Activated naive CD4-positive, alpha-beta T cell treated with anti-CD3 and anti-CD28 coated beads, Interleukin-2, amount 50 U/mL, for 24 hours (primary cell): ENCODE data around the gene BTBD9.

Experiments
- H3K27ac Mint-ChIP-seq: one replicate; pipeline ENCODE4 v1.8.0; 2021; ENCODE audit warnings: mild to moderate bottlenecking, mixed read lengths
- H3K27me3 Mint-ChIP-seq: one replicate; pipeline ENCODE4 v1.8.0; 2021; ENCODE audit warnings: mixed read lengths
- H3K36me3 Mint-ChIP-seq: one replicate; pipeline ENCODE4 v1.8.0; 2021; ENCODE audit warnings: mixed read lengths
- H3K4me1 Mint-ChIP-seq: one replicate; pipeline ENCODE4 v1.8.0; 2021; ENCODE audit warnings: mixed read lengths
- H3K4me3 Mint-ChIP-seq: one replicate; pipeline ENCODE4 v1.8.0; 2021; ENCODE audit warnings: mild to moderate bottlenecking, mixed read lengths
- H3K9me3 Mint-ChIP-seq: one replicate; pipeline ENCODE4 v1.8.0; 2021; ENCODE audit warnings: mixed read lengths

BTBD9 gene

DNA sequence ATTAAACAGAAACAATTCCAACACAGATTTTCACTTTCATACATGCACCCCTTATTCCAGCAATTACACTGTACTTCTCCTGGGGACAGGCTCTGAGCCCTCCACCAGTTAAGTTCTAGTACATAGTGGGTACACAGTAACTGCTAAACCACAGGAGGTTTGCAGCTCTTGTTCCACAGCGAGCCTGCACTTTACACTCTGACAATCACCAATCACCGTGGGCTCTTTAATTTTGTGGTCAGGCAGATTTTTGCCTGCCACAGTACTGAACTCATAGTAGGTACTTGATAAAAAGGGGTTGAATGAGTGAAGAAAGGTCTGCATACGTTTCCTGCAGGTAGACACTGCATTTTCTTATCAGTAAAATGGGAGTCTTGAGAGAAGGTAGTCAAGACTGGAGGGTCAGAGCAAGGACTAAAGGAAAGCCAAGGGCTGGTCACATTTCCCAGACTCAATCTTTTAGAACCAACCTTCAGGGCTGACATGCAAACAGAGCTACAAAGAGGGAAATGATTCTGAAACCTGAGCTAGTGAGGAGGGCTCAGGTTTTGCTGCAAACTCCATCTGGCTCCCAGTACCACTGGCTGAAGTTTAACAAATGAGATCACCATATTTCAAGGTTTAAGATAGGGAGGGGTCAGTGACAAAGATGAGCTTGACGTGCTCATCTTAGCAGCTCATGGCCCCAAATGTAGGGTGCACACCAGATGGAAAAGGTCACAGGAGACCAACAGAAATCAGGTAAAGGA is 404.6 kb downstream of the BTBD9 start:
- H3K27me3 Mint-ChIP-seq: no peaks in the 10 kb centered on the region
- H3K4me1 Mint-ChIP-seq: no peaks in the 10 kb centered on the region
- peaks cover 10% of the 10 kb centered on the region for H3K36me3 Mint-ChIP-seq
- no peak overlapping the region for H3K27ac Mint-ChIP-seq
- H3K4me3 Mint-ChIP-seq: no peak overlapping the region
- H3K9me3 Mint-ChIP-seq: no peaks in the 10 kb centered on the region

DNA sequence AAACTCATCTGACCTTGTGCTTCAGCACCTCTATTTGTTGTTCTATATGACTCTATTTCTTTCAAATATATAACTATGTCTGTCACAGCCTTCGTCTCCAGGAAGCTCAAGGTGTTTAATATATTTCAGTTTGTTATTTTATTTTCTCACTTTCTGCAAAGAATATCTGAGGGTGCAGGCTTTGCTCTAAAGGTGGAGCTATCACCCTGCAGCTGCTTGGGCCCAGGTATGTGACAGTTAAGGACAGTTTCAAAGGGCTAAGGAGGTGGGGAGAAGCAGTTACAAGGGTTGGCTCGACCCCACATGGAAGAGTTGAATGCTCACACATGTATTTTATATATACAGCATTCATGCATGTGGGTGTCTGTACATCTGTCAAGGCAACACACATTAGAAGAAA is 405.6 kb downstream of the BTBD9 start:
- Mint-ChIP-seq H3K27ac (no peak overlapping the region), H3K27me3 (no peaks in the 10 kb centered on the region), H3K4me3 (no peak overlapping the region), H3K4me1 (no peaks in the 10 kb centered on the region), H3K36me3 (peaks cover 10% of the 10 kb centered on the region), H3K9me3 (no peaks in the 10 kb centered on the region)

DNA sequence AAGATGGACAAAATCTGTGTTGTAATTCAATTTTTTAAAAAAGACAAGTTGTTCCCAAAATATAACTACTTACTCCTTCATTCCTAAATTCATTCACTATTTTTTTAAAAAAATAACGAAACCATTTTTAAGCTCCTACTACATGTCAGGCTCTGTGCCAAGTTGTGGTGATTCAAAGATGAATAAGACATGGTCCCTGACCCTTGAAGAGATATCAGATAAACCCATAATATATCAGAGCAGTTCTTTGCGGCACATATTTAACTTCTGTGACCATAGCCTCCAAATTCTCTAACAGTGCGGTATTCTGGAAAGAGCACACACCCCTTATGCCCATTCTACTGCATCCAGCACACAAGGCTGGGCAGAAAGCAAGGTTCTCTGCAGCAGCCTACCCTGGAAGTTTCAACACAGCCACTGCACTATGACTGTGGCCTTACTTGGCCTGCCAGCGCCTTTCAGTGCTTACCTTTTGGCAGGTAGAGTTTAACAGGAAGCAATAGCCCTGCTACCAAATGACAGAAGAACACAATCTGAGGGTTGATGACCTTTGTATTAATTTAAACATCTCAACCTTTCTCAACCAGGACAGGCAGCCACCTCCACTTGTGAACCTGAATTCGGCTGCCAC is 406.5 kb downstream of the BTBD9 start:
- Mint-ChIP-seq H3K27ac (no peak overlapping the region), H3K4me3 (no peak overlapping the region), H3K36me3 (peaks cover 10% of the 10 kb centered on the region), H3K9me3 (no peaks in the 10 kb centered on the region), H3K27me3 (no peaks in the 10 kb centered on the region), H3K4me1 (no peaks in the 10 kb centered on the region)

DNA sequence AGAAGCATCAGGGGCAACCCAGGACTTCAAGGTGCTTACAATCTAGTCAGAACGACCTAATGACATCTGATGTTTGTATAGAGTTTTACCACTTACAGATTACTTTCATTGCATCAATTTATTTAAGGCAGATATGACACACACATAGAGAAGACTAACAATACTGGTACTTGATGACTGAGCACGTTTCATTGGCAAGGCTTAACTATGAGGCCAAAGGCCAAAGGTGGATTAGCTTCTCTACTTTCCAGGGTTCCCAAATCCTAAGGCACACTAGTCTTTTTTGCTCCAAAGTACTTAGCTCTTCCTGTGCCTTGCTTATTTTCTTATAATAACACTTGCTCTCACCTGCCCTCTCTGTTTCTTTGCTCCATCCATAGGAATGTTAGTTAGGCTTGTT is 414.0 kb downstream of the BTBD9 start:
- Mint-ChIP-seq H3K36me3 (peaks cover 25% of the 10 kb centered on the region), H3K4me1 (no peaks in the 10 kb centered on the region), H3K9me3 (no peaks in the 10 kb centered on the region), H3K27me3 (no peaks in the 10 kb centered on the region), H3K4me3 (no peak overlapping the region), H3K27ac (no peak overlapping the region)

DNA sequence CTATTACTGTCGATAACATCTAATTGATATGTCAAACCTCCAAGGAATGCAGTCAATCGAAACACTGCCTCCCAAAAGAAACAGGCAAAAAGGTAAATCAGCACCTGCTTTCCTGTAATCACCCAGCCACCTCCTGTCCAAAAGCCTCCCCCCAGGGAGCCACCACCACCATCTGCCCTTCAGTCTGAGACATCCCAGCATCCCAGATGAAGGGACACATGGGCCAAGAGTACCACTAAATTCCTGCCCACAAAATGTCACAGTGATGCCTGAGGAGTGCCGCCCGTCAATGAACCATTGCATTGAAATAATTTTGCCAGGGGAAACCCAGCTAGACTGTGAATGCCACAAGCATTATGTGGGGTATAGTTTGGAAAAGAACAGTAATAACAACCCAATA is 418.5 kb downstream of the BTBD9 start:
- H3K4me3 Mint-ChIP-seq: no peak overlapping the region
- peak overlapping the region; percentile 4 for H3K27ac Mint-ChIP-seq
- no peaks in the 10 kb centered on the region for H3K27me3 Mint-ChIP-seq
- H3K36me3 Mint-ChIP-seq: peaks cover 18% of the 10 kb centered on the region
- no peaks in the 10 kb centered on the region for H3K4me1 Mint-ChIP-seq
- no peaks in the 10 kb centered on the region for H3K9me3 Mint-ChIP-seq

DNA sequence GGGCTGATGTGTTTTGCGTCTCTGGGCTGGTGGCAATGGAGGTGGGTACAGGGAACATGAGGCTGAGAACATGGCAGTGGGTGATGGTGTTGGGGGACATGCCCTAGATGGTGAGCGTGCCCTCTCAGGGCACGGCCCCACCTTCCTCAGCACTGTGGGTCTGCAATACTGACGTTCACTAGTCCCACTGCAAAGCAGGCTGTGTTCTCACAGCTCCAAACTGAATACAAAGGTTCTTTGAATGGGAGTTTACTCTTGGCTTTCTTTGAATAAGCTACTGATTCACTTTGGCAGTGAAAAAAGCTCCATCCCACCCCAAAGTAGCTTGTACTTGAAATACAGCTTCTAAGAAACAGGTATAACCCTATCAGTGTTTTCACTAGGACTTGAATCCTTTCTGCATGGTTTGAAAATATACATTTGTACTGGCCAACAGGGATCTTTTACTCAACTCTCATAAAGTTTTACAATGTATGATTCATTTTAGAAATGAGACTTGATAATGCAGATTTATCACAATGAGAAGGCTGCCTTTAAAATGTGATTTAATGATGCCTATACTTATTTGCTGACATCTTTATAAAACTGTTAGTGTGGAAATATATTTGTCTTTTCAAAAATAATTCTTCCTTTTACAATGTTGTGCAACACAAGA is 419.5 kb downstream of the BTBD9 start:
- Mint-ChIP-seq H3K4me1 (no peaks in the 10 kb centered on the region), H3K27ac (no peak overlapping the region), H3K36me3 (peaks cover 16% of the 10 kb centered on the region), H3K27me3 (no peaks in the 10 kb centered on the region), H3K9me3 (no peaks in the 10 kb centered on the region), H3K4me3 (no peak overlapping the region)

DNA sequence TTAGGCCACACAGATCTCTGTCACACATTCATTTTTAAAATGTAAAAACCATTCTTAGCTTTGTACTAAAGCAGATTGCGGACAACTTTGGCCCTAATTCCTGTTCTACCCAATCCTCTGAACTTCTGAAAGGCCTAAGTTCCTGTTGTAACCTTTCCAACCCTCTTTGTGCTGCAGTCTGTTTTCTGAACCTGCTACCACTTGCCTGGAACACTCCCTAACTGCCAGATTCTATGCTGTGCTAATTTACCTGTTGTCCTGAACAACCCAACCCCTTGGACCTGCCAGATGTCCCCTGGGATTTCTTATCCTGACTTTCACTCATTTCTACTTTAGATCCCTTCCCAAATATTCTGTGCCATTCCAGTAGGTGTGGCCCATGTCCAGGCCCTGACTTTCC is 421.5 kb downstream of the BTBD9 start:
- no peak overlapping the region for H3K27ac Mint-ChIP-seq
- peaks cover 1% of the 10 kb centered on the region for H3K4me1 Mint-ChIP-seq
- peaks cover 9% of the 10 kb centered on the region for H3K36me3 Mint-ChIP-seq
- no peaks in the 10 kb centered on the region for H3K9me3 Mint-ChIP-seq
- no peaks in the 10 kb centered on the region for H3K27me3 Mint-ChIP-seq
- no peak overlapping the region for H3K4me3 Mint-ChIP-seq

DNA sequence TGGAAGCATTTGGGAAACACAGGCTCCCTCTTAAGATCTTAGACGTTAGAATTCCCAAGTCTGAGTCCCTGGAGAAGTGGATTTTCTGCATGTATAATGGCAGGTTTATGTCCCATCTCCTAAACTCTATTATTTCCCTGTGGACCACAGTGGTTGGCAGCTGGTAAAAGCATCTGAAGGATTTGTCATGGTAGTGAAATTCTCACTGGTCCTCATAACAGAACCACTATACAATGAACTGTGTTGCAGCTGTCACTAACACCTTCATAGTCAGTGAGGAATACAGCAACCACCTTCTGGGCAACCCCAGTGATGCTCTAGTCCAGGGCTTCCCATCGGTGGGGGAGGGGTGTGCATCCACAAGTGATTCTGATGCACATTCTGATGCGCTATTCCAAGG is 423.3 kb downstream of the BTBD9 start:
- Mint-ChIP-seq H3K4me1 (peaks cover 5% of the 10 kb centered on the region), H3K4me3 (no peak overlapping the region), H3K27me3 (no peaks in the 10 kb centered on the region), H3K36me3 (peaks cover 6% of the 10 kb centered on the region), H3K9me3 (no peaks in the 10 kb centered on the region), H3K27ac (no peak overlapping the region)

DNA sequence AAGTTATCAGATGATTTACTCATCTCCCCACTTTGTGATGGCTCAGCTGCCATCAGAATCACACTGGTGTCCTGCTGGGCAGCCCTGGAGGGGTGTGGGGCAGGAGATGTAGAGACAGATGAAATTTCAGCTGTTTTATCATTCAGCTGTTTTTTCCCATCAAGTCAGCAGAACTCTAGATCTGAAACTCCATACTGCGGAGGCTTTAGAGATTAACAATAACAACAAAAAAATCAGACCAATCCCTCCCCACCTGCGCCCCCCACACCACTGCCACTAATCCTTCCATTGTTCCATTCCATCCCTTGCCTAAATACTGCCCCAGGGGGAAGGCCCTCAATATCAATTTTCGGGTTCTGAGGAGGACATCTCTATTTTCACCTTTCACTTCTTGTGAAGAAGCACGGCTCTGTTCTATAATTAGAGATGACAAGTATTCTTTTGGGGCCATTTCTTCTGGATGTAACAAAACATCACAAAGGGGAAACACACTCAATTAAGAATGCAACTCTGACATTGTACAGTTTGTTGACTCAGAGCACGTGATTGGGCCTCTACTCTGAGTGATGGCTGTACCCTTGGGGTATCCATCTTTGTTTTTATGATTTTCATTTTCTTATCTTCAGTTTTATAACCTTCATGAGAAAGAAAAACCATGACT is 423.9 kb downstream of the BTBD9 start:
- Mint-ChIP-seq H3K9me3 (no peaks in the 10 kb centered on the region), H3K36me3 (peaks cover 2% of the 10 kb centered on the region), H3K27ac (no peak overlapping the region), H3K4me3 (no peak overlapping the region), H3K27me3 (no peaks in the 10 kb centered on the region), H3K4me1 (peaks cover 6% of the 10 kb centered on the region)

DNA sequence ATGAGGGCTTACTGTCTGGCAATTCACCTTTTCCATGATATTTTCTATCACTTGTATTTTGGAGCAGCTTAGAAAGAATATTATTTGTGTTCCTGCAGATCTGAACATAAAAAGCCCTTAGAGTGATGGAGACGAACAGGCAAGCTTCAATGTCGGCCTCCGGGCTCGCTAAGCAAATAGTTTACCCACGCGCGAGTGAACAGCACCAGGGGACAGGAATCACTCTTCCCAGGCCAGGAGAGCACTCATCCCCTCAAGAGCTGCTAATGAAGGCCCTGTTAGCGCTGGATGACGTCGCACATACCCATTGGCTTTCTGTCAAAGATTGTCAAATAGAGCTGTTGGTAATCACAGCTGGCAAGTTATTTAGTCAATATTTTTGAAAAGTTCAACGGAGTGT is 424.5 kb downstream of the BTBD9 start:
- Mint-ChIP-seq H3K36me3 (peaks cover 2% of the 10 kb centered on the region), H3K27me3 (no peaks in the 10 kb centered on the region), H3K4me3 (no peak overlapping the region), H3K4me1 (peaks cover 12% of the 10 kb centered on the region), H3K27ac (no peak overlapping the region), H3K9me3 (no peaks in the 10 kb centered on the region)

DNA sequence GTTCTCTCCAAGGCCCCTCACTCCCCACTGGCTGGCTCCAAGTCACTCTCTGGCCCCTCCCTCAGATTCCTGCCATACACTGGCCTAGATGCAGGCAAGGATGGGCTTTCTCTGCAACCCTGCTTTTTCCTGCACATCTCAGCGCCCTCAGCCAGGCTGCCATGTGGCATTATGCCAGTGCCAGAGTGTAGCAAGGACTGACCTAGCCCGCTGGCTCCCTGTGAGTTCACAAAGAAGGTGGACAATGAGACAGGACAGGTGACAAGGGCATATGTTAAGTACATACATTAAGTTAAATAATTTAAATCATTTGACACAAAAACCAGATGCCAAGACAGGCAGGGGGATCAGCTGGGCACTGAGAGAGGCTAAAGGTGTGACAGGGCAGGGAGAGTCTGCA is 425.6 kb downstream of the BTBD9 start:
- no peaks in the 10 kb centered on the region for H3K36me3 Mint-ChIP-seq

DNA sequence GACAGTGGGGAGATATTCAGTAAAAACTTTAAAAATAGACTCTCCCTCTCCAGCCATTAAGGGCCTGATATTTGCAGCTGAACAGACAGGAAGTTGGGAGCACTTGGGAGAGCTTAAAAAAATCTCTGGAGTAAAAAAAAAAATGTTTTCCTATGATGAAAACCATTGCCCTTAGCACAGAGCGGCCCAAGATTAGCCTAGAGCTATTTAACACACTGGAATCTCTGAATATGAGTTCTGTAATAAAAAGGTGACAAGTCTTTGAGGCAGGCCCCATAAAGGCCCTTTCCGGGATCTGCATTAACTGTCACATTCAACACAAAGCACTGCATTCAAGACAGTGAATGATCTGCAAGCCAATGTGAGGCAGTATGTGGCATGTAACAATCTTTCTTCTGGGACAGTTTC is 426.5 kb downstream of the BTBD9 start:
- H3K4me3 Mint-ChIP-seq: no peak overlapping the region
- H3K27me3 Mint-ChIP-seq: no peaks in the 10 kb centered on the region
- peaks cover 24% of the 10 kb centered on the region for H3K4me1 Mint-ChIP-seq
- H3K27ac Mint-ChIP-seq: no peak overlapping the region
- H3K36me3 Mint-ChIP-seq: no peaks in the 10 kb centered on the region
- H3K9me3 Mint-ChIP-seq: no peaks in the 10 kb centered on the region

More for the DNA sequence above, 425.6 kb downstream of the BTBD9 start:
- Mint-ChIP-seq H3K4me3 (no peak overlapping the region), H3K27me3 (no peaks in the 10 kb centered on the region), H3K27ac (no peak overlapping the region), H3K4me1 (peaks cover 22% of the 10 kb centered on the region), H3K9me3 (no peaks in the 10 kb centered on the region)

DNA sequence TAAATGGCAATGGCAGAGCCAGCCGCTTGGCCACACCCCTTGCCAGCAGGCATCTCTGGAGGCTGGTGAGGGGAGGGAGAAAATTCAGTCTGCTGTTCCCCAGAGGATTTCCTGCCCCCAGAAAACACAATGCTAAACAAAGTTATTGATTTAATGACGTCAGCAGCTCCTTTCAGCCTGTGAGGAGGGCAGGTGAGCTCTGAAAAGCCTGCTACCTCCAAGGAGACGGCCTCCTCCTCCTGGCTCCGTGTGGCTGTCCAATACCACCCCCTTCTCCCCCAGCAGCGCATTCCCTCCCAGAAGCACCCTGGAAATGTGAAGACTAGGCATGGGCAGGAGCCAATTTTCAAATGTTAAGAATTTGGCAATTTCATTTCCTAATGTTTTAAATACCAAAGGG is 427.1 kb downstream of the BTBD9 start:
- Mint-ChIP-seq H3K9me3 (no peaks in the 10 kb centered on the region), H3K27me3 (no peaks in the 10 kb centered on the region), H3K27ac (no peak overlapping the region), H3K4me1 (peaks cover 24% of the 10 kb centered on the region), H3K4me3 (no peak overlapping the region), H3K36me3 (no peaks in the 10 kb centered on the region)

DNA sequence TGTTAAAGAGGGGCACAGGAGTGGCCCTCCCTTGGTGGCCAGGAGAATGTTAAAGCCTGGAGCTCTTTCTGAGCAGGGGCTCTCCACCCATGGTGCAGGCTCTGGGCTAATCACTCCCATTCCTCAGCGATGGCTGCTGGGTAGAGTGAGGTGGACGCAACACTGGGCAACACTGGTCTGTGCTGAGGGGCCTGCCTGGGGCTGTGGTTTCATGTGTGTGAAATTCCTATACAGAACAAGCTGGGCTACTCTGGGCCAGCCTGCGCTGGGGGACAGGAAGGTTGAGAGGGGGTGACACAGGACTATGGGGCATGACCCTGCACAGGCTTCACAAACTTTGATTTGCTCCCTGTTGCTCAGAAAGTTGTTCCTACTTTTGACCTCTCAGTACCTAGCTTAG is 427.6 kb downstream of the BTBD9 start:
- H3K27ac Mint-ChIP-seq: no peak overlapping the region
- H3K27me3 Mint-ChIP-seq: no peaks in the 10 kb centered on the region
- H3K36me3 Mint-ChIP-seq: no peaks in the 10 kb centered on the region
- peaks cover 24% of the 10 kb centered on the region for H3K4me1 Mint-ChIP-seq
- H3K4me3 Mint-ChIP-seq: no peak overlapping the region
- no peaks in the 10 kb centered on the region for H3K9me3 Mint-ChIP-seq

DNA sequence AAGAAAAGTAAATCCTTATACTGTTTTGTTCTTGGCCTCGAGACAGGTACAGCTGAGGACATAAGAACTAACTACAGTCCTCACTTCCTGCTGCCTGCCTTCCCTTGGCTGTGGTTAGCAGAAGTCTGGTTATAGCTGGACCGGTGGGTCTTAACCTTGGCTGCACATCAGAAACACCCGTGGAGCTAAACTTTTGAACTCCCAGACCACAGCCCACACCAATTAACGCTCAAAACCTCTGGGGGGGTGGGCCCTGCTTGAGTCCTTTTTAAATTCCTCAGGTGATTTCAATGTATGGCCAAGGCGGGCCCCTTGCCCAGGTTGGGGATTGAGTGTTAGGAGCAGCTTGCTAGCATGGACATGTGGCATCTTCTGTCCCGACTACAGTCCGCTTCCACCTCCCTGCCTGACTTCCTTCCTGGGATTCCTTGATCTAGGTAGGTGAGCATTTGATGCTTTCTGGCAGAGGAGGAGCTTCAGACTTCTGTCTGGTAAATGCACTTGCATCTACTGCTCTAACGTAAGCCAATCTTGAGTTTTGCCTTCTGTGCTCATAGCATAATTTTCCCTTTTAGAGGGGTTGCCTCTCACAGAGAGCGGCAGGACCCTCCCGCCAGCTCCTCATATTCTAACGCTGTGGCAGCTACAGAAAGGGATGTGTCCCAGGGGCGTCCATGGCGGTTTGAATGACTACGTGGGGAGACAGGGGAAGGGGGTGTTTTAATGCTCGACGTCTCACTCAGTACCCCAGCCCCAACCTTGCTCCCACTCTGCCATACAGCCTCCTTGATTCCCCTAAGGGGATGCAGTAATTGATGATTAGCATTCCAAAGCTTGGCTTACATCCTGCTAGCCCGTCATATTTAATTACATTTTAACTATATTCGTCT is 430.1 kb downstream of the BTBD9 start:
- peak overlapping the region; percentile 17 for H3K27ac Mint-ChIP-seq
- H3K4me3 Mint-ChIP-seq: no peak overlapping the region
- H3K27me3 Mint-ChIP-seq: no peaks in the 10 kb centered on the region
- no peaks in the 10 kb centered on the region for H3K9me3 Mint-ChIP-seq
- peaks cover 24% of the 10 kb centered on the region for H3K4me1 Mint-ChIP-seq
- H3K36me3 Mint-ChIP-seq: peaks cover 6% of the 10 kb centered on the region
